Stimulated activated naive B cell treated with anti-CD40 and anti-IgM and Interleukin-4, amounts not matched to agents 10 μg/mL and 1 μg/mL and 100 μg/mL, for 72 hours (primary cell): ENCODE results near the gene LCN10.
A peak's percentile ranks its signal among the peaks of the same experiment; 100 is the strongest.

Experiments
- ATAC-seq, 2 donors: fragments of 150-1000 bp; cut with Tn5 transposase; replicated peaks; 2 replicates each; pipeline ENCODE4 v1.10.0; 2021; ENCODE audit warnings: moderate library complexity in 1 of 2
- DNase-seq: peaks from one replicate; pipeline ENCODE4 v3.0.0; 2021
- H3K27ac Mint-ChIP-seq: one replicate; pipeline ENCODE4 v1.8.0; 2022; ENCODE audit warnings: mild to moderate bottlenecking, mixed read lengths
- H3K27me3 Mint-ChIP-seq, 2 donors: one replicate each; pipeline ENCODE4 v1.8.0; 2022; ENCODE audit warnings: mixed read lengths in 2 of 2
- H3K36me3 Mint-ChIP-seq, 2 donors: one replicate each; pipeline ENCODE4 v1.8.0; 2022; ENCODE audit warnings: mixed read lengths in 2 of 2, mild to moderate bottlenecking in 1 of 2
- H3K4me1 Mint-ChIP-seq, 2 donors: one replicate each; pipeline ENCODE4 v1.8.0; 2022; ENCODE audit warnings: mixed read lengths in 2 of 2, mild to moderate bottlenecking in 1 of 2
- H3K4me3 Mint-ChIP-seq, 2 donors: one replicate each; pipeline ENCODE4 v1.8.0; 2022; ENCODE audit warnings: mild to moderate bottlenecking in 2 of 2, mixed read lengths in 2 of 2, moderate library complexity in 1 of 2
- H3K9me3 Mint-ChIP-seq, 2 donors: one replicate each; pipeline ENCODE4 v1.8.0; 2022; ENCODE audit warnings: mixed read lengths in 2 of 2, mild to moderate bottlenecking in 1 of 2

Gene LCN10

DNA sequence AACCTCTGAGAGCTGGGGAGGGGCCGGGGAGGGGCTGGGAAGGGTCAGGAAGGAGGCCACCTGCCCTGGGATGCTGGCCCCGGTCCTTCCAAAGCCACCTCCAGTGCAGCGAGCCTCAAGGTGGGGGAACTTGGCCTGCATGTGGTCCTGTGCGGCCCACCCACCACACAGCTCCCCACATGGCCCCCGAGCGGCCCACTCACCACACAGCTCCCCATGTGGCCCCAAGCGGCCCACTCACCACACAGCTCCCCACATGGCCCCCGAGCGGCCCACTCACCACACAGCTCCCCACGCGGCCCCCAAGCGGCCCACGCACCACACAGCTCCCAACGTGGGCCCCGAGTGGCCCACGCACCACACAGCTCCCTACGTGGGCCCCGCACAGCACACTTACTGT is 2.0 kb upstream of the LCN10 start:
- no peak overlapping the region for H3K4me3 Mint-ChIP-seq
- DNase-seq (no peak), ATAC-seq (no peak)
- peaks cover 0 to 1% of the 10 kb centered on the region in 2 donors for H3K36me3 Mint-ChIP-seq
- H3K27me3 Mint-ChIP-seq, result no peaks in the 10 kb centered on the region
- H3K4me1 Mint-ChIP-seq, result peaks cover 56 to 72% of the 10 kb centered on the region in 2 donors
- H3K9me3 Mint-ChIP-seq, result no peaks in the 10 kb centered on the region
- H3K27ac Mint-ChIP-seq, result peak overlapping the region; percentile 54

DNA sequence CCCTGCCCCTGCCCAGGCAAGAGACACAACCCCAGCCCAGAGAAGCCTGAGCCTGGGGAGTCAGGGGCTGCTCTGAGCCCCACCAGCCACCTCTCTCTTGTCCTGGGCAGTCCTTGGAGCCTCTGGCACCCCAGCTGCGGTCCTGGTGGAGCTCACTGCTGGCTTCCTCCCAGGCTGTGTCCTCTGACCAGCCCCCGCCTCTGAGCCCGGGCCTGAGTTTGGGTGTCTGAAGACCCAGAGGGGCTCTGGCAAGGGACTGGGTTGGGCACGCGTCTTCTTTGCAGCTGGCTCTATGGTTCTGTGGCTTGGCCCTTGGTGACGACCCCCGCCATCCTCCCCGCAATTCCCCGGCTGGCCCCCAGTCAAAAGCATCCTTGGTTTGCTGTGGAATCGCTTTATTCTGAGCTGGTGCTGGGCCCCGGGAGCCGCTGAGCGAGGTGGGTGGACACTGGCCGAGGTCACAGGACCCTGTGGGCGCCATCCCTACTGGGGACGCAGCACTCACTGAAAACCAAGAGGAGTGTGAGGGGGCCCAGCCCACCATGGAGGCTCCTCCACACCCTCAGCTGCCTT is 985 bp upstream of the LCN10 start:
- ATAC-seq (no peak), DNase-seq (no peak)
- H3K9me3 Mint-ChIP-seq, result no peaks in the 10 kb centered on the region
- peaks cover 6 to 7% of the 10 kb centered on the region in 2 donors for H3K36me3 Mint-ChIP-seq
- H3K4me3 Mint-ChIP-seq, result peak overlapping the region in 1 of 2 donors; percentile 14
- H3K4me1 Mint-ChIP-seq, result peaks cover 49 to 70% of the 10 kb centered on the region in 2 donors
- no peaks in the 10 kb centered on the region for H3K27me3 Mint-ChIP-seq
- peak overlapping the region; percentile 10 for H3K27ac Mint-ChIP-seq

DNA sequence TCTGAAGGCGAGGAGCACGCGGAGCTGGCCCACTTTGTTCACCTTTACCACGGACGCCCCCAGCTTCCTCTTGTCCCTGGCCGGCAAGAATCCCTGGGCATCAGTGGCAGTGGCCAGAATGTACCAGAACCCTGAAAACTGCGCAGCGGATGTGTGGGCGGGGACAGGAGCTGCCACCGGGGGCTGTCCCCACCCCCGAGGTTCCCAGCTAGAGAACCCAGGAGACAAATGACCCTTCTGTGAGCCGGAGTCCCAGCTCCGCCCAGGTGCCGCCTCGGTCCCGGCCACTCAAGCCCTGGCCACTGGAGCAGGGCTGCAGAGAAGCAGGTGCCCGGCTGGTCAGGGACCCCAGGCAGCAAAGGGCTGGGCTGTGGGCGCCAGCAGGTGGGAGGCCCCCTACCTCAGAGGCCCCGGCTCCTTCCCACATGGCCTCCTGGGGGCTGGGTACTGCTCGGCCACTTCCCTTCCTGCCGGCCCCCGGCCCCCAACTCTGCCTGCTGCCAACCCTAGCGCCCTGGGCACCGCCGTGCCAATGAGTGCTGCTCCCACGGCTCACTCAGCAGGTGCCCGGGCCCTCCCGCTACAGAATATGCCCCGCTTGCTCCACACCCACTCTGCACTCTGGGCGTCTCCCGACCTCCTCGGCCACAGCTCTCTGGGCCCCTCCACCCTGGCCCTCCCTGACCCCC is 713 bp downstream of the LCN10 start:
- H3K9me3 Mint-ChIP-seq, result no peaks in the 10 kb centered on the region
- DNase-seq (peak; percentile 74), ATAC-seq (peak; percentile 67 to 69)
- peaks cover 45 to 61% of the 10 kb centered on the region in 2 donors for H3K4me1 Mint-ChIP-seq
- H3K27ac Mint-ChIP-seq, result peak overlapping the region; percentile 93
- peaks cover 11 to 15% of the 10 kb centered on the region in 2 donors for H3K36me3 Mint-ChIP-seq
- H3K4me3 Mint-ChIP-seq, result peak overlapping the region; percentile 81 to 85
- H3K27me3 Mint-ChIP-seq, result no peaks in the 10 kb centered on the region

DNA sequence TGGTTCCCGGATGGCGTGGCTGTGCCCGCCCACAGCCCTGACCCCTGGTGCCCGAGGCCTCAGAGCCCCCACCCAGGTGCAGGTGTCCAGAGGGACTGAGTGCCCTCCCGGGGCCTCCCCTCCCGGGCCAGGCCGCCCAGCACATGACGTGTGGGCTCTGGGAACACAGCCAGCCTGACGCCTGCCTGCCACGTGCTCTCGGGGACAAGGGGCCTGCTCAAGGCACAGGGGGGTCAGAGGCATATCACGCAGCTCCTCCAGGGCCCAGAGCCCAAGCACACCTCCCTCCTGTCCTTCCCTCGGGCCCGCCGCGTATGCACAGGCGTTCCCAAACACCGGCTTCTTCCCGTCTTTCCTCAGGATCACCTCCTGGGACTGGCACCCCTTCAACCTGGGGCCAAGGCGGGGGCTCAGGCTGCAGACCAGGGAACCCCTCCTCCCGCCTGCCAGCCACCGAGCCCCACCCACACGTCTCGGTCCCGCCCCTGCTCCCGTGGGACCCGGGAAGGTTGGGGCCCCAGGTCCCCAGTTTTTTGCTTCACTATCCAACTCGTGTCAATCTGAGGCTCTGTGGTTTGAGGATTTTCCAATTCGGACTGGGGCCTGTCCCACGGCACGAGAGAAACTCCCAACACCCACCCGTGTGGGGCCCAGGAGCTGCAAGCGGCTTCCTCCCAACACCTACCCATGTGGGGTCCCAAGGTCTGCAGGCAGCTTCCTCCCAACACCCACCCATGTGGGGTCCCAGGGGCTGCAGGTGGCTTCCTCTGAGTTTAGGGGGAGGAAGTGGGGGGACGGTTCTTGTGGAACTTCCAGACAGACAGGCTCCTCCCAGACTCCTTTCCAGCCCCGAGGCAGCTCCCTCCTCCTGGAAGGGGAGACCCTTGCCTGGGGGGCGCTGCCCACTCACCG is 1.5 kb downstream of the LCN10 start:
- H3K4me1 Mint-ChIP-seq, result peaks cover 42 to 57% of the 10 kb centered on the region in 2 donors
- H3K27ac Mint-ChIP-seq, result peak overlapping the region; percentile 93
- H3K4me3 Mint-ChIP-seq, result peak overlapping the region; percentile 81 to 85

DNA sequence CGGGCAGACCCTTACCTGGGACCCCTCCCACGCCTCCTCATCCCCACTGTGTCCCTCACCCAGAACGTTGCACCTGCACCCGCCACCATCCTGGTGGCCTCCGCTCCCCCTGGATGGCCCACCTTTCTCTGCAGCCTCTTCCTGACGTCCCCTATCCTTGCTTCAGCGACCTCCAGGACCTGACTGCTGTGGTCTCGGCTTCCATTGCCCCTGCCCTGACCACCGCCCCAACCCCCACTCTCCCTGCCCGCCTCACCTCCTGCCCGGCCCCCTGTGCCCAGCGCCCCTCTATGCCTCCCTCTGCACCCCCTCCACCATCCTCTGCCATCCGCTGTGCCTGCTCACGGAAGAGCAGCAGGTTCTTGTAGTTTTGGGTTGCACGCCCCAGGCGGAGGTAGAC is 2.2 kb downstream of the LCN10 start:
- Mint-ChIP-seq H3K4me1 (peaks cover 42 to 57% of the 10 kb centered on the region in 2 donors), H3K9me3 (no peaks in the 10 kb centered on the region), H3K36me3 (peaks cover 11 to 15% of the 10 kb centered on the region in 2 donors), H3K4me3 (peak overlapping the region; percentile 46 to 81), H3K27me3 (no peaks in the 10 kb centered on the region), H3K27ac (peak overlapping the region; percentile 56)
- DNase-seq, result no peak
- no peak for ATAC-seq

More for the DNA sequence above, 1.5 kb downstream of the LCN10 start:
- H3K36me3 Mint-ChIP-seq, result peaks cover 11 to 15% of the 10 kb centered on the region in 2 donors
- no peaks in the 10 kb centered on the region for H3K9me3 Mint-ChIP-seq
- peak; percentile 35 to 38 for ATAC-seq
- DNase-seq, result no peak
- no peaks in the 10 kb centered on the region for H3K27me3 Mint-ChIP-seq

DNA sequence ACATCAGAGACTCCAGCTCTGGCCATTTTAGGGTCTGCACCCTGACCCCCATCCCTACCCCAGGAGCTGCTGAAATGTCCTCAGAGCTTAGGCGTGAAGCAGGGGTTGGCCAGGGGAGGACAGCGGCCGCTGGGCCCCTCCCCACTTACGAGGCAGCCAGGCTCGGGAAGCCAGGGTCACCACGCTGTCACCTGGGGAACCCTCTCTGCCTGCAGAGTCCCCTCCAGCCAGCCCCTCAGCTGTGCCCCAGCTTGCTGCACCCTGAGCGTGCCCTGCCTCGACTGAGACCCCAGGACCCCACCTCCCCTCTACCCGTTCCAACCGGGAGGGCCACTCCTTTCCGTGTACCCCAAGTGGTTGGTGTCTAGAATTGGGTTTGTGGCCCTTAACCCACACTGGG is 2.7 kb downstream of the LCN10 start:
- Mint-ChIP-seq H3K27me3 (no peaks in the 10 kb centered on the region), H3K27ac (peak overlapping the region; percentile 56), H3K36me3 (peaks cover 11 to 15% of the 10 kb centered on the region in 2 donors), H3K9me3 (no peaks in the 10 kb centered on the region), H3K4me3 (no peak overlapping the region), H3K4me1 (peaks cover 42 to 57% of the 10 kb centered on the region in 2 donors)
- ATAC-seq (no peak), DNase-seq (no peak)

DNA sequence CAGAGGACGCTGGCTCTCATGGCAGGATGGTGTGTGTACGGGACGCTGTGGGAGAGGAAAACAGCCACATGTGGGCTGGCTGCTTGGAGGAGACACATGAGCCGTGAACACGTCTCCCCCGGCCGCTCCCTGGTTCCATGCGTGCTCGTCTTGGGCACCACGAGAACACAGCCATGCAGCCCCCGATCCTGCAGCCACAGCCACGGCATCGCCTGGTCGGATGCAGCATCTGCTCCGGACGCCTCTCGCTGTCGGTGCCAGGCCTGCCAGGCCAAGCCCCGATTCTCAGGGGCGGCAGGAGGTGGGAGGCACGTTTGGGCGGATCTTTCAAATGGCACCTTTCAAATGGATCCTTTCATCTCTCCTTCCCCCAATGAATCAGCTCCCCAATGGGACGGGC is 3.2 kb downstream of the LCN10 start:
- Mint-ChIP-seq H3K4me3 (peak overlapping the region in 1 of 2 donors; percentile 37), H3K36me3 (peaks cover 11 to 15% of the 10 kb centered on the region in 2 donors), H3K9me3 (no peaks in the 10 kb centered on the region), H3K4me1 (peaks cover 39 to 57% of the 10 kb centered on the region in 2 donors), H3K27ac (no peak overlapping the region), H3K27me3 (no peaks in the 10 kb centered on the region)
- ATAC-seq (no peak), DNase-seq (no peak)

DNA sequence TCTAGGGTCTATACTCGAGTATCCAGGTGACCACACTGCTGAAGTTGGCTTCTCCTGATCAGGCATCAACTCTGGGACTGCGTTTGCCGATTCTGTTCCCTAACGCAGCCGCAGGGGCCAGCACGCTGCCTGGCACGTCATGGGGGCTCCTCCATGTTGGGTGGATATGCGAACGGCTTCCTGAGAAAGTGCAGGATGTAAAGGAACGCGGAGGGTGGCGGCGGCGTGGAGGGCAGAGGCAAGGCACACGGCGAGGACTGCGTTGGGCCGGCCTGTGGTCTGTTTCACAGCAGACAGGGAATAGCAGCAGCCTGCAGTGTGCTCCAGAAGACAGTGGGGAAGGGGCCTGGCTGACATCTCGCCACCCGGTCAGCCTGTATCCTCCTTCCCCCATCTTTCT is 3.8 kb downstream of the LCN10 start:
- DNase-seq (no peak), ATAC-seq (no peak)
- no peaks in the 10 kb centered on the region for H3K9me3 Mint-ChIP-seq
- H3K4me1 Mint-ChIP-seq, result peaks cover 42 to 55% of the 10 kb centered on the region in 2 donors
- no peak overlapping the region for H3K27ac Mint-ChIP-seq
- no peak overlapping the region for H3K4me3 Mint-ChIP-seq
- H3K36me3 Mint-ChIP-seq, result peaks cover 11 to 15% of the 10 kb centered on the region in 2 donors
- H3K27me3 Mint-ChIP-seq, result no peaks in the 10 kb centered on the region

DNA sequence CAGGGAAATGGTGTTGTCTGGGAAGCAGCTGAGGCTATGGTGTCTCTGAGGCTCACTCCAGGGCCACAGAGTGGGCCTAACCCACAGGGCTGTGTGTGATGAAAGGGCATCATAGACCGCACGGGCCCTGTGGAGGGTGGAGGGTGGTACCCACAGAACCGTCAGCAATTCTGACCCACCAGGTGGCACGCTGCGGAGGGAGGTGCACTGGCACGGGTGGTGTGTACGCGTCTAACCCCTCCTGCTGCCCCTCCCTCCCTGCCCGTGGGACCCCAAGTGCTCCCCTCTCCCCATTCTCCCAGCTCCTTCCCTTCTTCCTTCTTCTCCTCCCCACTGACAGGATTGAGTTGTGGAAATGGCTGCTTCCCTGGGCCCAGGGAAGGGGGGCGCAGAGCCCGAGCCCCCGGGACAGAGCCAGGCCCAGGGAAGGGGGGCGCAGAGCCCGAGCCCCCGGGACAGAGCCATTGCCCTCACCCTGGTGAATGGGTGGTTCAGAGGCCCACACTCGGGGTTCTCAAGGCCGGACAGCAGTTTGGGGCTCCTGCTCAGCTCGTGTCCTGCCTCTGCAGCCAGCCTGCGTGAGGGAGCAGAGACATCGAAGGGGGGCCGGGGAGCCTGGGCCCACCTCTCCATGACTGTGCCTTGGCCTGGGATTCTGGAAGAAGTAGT is 6.8 kb downstream of the LCN10 start:
- Mint-ChIP-seq H3K36me3 (peaks cover 11 to 23% of the 10 kb centered on the region in 2 donors), H3K27me3 (no peaks in the 10 kb centered on the region), H3K27ac (no peak overlapping the region), H3K4me1 (peaks cover 30 to 41% of the 10 kb centered on the region in 2 donors), H3K4me3 (no peak overlapping the region), H3K9me3 (no peaks in the 10 kb centered on the region)
- ATAC-seq (no peak), DNase-seq (no peak)

DNA sequence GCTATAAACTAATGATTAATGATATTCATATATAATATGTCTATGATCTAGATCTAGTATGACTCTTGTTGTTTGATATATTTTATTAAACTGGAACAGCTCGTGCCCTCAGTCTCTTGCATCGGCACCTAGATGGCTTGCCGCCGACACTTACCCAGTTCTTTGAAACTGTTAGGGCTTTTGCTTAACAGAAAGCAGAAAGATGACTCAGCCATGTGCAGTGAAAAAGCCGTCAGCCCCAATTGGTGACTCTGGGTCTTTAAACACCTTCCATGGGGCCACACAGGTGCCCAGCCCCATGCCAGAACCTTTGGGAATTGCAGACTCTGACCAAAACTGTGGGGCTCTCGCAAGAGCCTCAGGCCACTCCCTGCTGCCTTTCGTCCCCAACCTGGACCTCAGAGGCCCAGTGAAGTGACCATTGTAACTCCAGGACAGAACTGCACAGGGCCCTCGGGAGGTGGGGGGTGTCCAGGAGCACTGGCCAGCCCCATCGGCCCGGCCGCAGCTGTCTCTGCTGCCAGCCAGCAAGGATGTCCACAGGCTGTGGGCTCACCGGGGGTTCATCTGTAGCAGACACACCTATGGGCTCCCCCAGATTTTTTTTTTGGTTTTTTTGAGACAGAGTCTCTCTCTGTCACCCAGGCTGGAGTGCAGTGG is 7.8 kb downstream of the LCN10 start:
- Mint-ChIP-seq H3K36me3 (peaks cover 13 to 29% of the 10 kb centered on the region in 2 donors), H3K27me3 (no peaks in the 10 kb centered on the region), H3K4me3 (no peak overlapping the region), H3K27ac (peak overlapping the region; percentile 25), H3K9me3 (no peaks in the 10 kb centered on the region), H3K4me1 (peaks cover 24 to 42% of the 10 kb centered on the region in 2 donors)
- ATAC-seq (no peak), DNase-seq (no peak)

DNA sequence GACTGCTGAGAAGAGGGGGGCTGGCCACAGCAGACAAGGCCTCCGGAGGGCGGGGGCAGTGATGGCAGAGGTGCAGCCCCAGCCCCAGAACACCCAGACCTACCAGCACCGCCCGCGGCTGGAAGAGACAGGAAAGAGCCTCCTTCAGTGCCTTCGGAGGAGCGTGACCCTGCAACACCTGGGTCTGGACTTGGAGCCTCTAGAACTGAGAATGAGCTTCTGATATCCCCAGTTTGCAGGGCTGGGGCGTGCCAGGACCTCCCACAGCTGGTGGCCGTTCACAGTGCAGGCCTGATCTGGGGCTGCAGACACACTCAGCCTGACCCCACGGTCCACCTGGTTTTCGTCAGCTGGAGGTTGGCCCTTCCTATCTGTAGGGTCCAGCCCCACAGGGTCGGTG is 9.1 kb downstream of the LCN10 start:
- Mint-ChIP-seq H3K36me3 (peaks cover 7 to 21% of the 10 kb centered on the region in 2 donors), H3K4me1 (peaks cover 27 to 42% of the 10 kb centered on the region in 2 donors), H3K4me3 (no peak overlapping the region), H3K27me3 (no peaks in the 10 kb centered on the region), H3K9me3 (no peaks in the 10 kb centered on the region), H3K27ac (no peak overlapping the region)
- no peak for DNase-seq
- no peak for ATAC-seq

DNA sequence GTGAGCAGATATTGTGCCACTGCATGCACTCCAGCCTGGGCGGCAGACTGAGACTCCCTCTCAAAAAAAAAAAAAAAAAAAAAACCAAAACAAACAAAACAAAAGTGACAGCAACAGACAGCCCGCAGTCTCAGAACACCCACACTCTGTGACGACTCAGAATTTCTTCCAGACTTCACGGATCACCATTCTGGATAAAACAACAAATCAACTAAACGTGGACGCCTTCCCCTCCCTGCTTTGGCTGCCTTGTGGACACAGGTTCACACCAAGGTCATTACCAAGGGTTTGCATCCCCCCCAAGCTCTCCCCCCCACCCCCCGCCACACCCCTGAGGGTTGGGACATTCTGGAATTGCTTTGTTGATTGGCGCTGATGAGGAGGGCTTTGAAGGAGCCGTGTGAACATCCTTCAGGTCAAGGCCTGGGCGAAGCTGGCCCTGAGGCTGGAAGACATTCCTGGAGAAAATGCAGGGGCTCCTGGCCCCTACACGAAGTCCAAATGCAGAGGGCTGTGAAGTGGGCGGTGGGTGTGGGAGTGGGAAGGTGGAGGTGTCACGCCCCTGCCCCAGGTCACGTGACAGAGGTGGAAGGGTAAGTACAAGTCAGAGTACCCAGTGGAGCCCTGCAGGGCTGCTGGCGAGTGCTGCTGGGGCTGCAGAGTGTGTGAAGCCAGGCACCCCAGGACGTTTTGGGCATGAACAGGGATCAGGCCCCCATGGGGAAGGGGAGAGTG is 10.1 kb downstream of the LCN10 start:
- Mint-ChIP-seq H3K9me3 (no peaks in the 10 kb centered on the region), H3K27me3 (no peaks in the 10 kb centered on the region), H3K27ac (peak overlapping the region; percentile 81), H3K4me1 (peaks cover 22 to 35% of the 10 kb centered on the region in 2 donors), H3K4me3 (no peak overlapping the region), H3K36me3 (peaks cover 4 to 14% of the 10 kb centered on the region in 2 donors)
- ATAC-seq, result no peak
- DNase-seq, result no peak

DNA sequence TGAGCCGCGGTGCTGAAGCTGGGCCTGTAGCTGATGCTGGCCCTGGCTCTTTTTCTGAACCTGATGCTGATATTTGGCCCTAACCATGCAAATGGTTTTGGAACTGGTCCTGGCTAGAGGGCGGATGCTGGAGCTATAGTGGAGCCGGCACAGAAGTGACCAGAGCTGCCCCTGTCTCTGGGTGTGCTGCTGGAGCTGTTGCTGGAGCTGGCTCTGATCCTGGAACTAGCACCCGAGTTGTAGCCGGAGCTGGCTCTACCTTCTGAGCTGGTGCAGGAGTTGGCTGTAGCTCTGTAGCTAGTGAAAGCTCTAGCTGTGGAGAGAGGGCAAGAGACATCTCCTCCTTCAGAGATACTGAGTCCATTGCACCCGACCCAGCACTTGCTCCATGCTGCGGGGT is 12.8 kb downstream of the LCN10 start:
- peaks cover 36 to 49% of the 10 kb centered on the region in 2 donors for H3K4me1 Mint-ChIP-seq
- no peaks in the 10 kb centered on the region for H3K9me3 Mint-ChIP-seq
- H3K4me3 Mint-ChIP-seq, result peak overlapping the region; percentile 79 to 95
- DNase-seq (no peak), ATAC-seq (no peak)
- H3K27me3 Mint-ChIP-seq, result no peaks in the 10 kb centered on the region
- no peak overlapping the region for H3K27ac Mint-ChIP-seq
- peaks cover 23 to 36% of the 10 kb centered on the region in 2 donors for H3K36me3 Mint-ChIP-seq
